Measurements from ENCODE around the gene HES4. TPM values are rescaled to one million over a fixed set of nuclear protein-coding genes. Genes with fewer than 3 reads are reported as not detected.
"Not testable (repeated sequence)": the region's sequence is repeated elsewhere in the genome, so short reads cannot be mapped to it uniquely, and the experiment has no call there.

Gene HES4
- total and polyA plus RNA-seq, 4 experiments from 2014 or later: 0.36 TPM; not detected in 3

DNA sequence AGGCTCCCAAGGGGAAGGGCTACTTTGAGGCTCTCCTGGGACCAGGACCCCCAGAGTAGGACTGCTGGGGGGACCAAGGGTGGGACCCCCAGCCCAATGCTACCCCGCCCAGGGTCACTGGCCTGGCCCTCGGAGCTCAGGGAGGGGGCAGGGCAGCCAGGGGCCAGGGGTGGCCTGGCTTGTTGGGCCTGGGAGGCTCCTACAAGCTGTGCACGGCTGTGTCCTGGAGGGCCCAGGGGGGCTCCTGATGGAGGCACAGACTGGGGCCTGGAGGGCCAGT is 2.2 kb downstream of the HES4 start:
- Histone ChIP-seq H3K27ac (ENCODE audit: low read depth, low read length) (no peak overlapping the region), H3K9me3 (ENCODE audit: control insufficient read depth in 1 of 2, low read length in 2 of 2) (no peaks in the 10 kb centered on the region), H3K36me3 (ENCODE audit: insufficient read depth, low read length) (no peaks in the 10 kb centered on the region), H3K4me3 (ENCODE audit: low read length in 2 of 2) (no peak overlapping the region), H3K4me1 (ENCODE audit: insufficient read depth, low read length) (peaks cover 27% of the 10 kb centered on the region), H3K27me3 (ENCODE audit: insufficient read depth, low read length) (peaks cover 25% of the 10 kb centered on the region)
- Mint-ChIP-seq H3K36me3 (no peaks in the 10 kb centered on the region), H3K9me3 (peaks cover 0 to 2% (median under 1%) of the 10 kb centered on the region in 8 donors), H3K27me3 (peaks cover 14 to 23% of the 10 kb centered on the region in 2 donors), H3K27ac (peak overlapping the region in 1 of 7 donors; percentile 57), H3K4me3 (no peak overlapping the region), H3K4me1 (peaks cover 4 to 21% (median 5%) of the 10 kb centered on the region in 4 donors)
- POLR2A ChIA-PET (ENCODE audit: partially characterized antibody): interaction anchor here (3.1 kb wide), 1 partner anchor 16 kb away, joined by 11 read pairs; the partner anchor contains the start of gene ISG15
- DNase-seq: no peak
- CTCF ChIA-PET (ENCODE audit: partially characterized antibody): interaction anchor here (0.8 kb wide), 1 partner anchor 66 kb away, joined by 3 read pairs; no protein-coding TSS in a partner anchor
- intact Hi-C loops (cut with micrococcal nuclease): no loop called here

DNA sequence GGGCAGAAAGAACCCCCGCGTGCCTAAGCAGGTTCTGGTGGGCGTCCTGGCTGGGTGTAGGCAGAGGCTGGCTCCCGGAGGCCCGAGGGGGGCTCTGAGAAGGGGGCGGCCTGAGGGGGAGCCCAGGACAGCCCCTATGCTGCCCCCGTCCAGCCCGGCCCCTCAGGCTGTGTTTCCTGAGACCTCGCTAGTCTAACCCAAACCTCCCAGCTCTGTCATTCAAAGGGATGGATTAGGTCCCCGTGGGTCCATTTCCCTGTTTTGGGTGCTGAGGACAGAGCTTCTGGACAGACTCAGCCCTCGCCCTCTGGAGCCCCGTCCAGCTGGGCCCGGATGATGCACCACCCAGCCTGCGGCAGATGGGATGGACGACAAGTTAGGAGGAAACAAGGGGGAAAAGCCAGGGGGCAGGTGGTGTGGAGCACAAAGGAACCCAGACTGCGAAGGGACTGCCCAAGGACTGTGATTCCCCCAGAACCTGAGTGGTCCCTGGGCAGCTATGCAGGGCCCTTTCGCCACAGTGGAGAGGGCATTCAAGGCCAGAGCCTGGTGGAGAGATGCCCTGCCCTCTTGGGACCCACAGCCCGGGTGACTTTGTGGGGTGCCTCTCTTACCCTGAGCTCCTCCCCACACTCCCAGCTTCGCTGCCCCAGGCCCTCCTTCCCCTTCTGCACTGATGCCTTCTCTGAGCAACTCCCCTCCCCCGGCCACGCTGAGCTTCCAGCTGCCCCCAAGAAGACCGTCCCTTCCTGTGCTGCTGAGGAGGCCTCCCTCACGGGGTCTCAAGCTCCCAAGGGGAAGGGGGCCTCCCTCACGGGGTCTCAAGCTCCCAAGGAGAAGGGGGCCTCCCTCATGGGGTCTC is 2.8 kb downstream of the HES4 start:
- peaks cover 0 to 6% (median 4%) of the 10 kb centered on the region in 8 donors for H3K9me3 Mint-ChIP-seq
- Histone ChIP-seq H3K27me3 (ENCODE audit: insufficient read depth, low read length) (peaks cover 21% of the 10 kb centered on the region), H3K4me1 (ENCODE audit: insufficient read depth, low read length) (peaks cover 27% of the 10 kb centered on the region), H3K36me3 (ENCODE audit: insufficient read depth, low read length) (no peaks in the 10 kb centered on the region), H3K27ac (ENCODE audit: low read depth, low read length) (no peak overlapping the region), H3K9me3 (ENCODE audit: control insufficient read depth in 1 of 2, low read length in 2 of 2) (no peaks in the 10 kb centered on the region), H3K4me3 (ENCODE audit: low read length in 2 of 2) (no peak overlapping the region)
- intact Hi-C loops (cut with micrococcal nuclease): no loop called here
- ChIA-PET POLR2A (ENCODE audit: partially characterized antibody) (interaction anchor here (3.1 kb wide), 1 partner anchor 17 kb away, joined by 11 read pairs; the partner anchor contains the start of gene ISG15), CTCF (ENCODE audit: partially characterized antibody) (interaction anchor here (0.8 kb wide), 1 partner anchor 67 kb away, joined by 3 read pairs; no protein-coding TSS in a partner anchor)
- peak overlapping the region in 2 of 8 donors; percentile 46 to 70 for H3K4me3 Mint-ChIP-seq
- H3K4me1 Mint-ChIP-seq: peaks cover 4 to 21% (median 5%) of the 10 kb centered on the region in 4 donors
- H3K27me3 Mint-ChIP-seq: peaks cover 17 to 26% of the 10 kb centered on the region in 2 donors
- DNase-seq: no peak
- H3K27ac Mint-ChIP-seq: peak overlapping the region in 1 of 7 donors; percentile 57
- H3K36me3 Mint-ChIP-seq: no peaks in the 10 kb centered on the region

DNA sequence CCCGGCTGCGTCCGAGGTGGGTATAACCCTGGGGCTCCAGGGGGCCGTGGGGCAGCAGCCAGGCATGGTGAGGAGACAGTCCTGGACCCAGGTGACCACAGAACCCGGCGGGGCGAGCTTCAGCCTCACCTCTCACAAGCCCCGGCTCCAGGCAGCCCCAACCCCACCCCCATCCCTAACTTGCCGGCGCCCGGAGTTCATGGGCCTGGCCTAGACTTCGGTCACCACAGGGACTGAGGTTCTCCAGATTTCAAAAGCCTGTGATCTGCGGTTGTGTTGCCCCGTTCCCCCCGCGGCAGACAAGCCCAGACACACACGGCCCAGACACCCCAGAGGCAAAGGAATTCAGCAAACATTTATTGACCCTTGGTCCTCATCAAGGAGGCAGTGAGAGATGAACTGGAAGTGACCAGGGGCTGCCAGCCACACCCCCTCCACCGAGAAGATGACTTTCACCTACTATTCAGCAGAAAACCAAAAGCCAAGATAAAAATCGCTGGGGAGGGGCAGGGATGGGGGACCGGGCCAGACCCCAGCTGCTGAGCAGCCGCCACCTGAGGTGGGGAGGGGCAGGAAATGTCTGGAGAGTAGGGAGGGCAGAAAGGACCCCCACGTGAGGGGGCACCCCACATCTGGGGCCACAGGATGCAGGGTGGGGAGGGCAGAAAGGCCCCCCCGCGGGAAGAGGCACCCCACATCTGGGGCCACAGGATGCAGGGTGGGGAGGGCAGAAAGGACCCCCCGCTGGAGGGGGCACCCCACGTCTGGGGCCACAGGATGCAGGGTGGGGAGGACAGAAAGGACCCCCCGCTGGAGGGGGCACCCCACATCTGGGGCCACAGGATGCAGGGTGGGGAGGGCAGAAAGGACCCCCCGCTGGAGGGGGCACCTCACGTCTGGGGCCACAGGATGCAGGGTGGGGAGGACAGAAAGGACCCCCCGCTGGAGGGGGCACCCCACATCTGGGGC is 3.9 kb downstream of the HES4 start:
- Mint-ChIP-seq H3K27me3 (peaks cover 20 to 25% of the 10 kb centered on the region in 2 donors), H3K9me3 (peaks cover 0 to 14% (median 8%) of the 10 kb centered on the region in 8 donors), H3K4me3 (peak overlapping the region in 2 of 8 donors; percentile 13 to 39), H3K36me3 (no peaks in the 10 kb centered on the region), H3K27ac (peak overlapping the region in 2 of 7 donors; percentile 29 to 58), H3K4me1 (peaks cover 5 to 19% (median 6%) of the 10 kb centered on the region in 4 donors)
- no peaks in the 10 kb centered on the region for H3K9me3 ChIP-seq (ENCODE audit: control insufficient read depth in 1 of 2, low read length in 2 of 2)
- H3K36me3 ChIP-seq (ENCODE audit: insufficient read depth, low read length): no peaks in the 10 kb centered on the region
- H3K4me1 ChIP-seq (ENCODE audit: insufficient read depth, low read length): peaks cover 16% of the 10 kb centered on the region
- peaks cover 13% of the 10 kb centered on the region for H3K27me3 ChIP-seq (ENCODE audit: insufficient read depth, low read length)
- ChIA-PET CTCF (ENCODE audit: partially characterized antibody) (interaction anchor here (1.2 kb wide), 1 partner anchor 9 kb away, joined by 3 read pairs; no protein-coding TSS in a partner anchor), POLR2A (ENCODE audit: partially characterized antibody) (interaction anchor here (1.1 kb wide), 1 partner anchor 17 kb away, joined by 3 read pairs; the partner anchor contains the start of gene ISG15)
- intact Hi-C loops (cut with micrococcal nuclease): no loop called here
- H3K4me3 ChIP-seq (ENCODE audit: low read length in 2 of 2): no peak overlapping the region
- no peak overlapping the region for H3K27ac ChIP-seq (ENCODE audit: low read depth, low read length)
- DNase-seq: no peak

DNA sequence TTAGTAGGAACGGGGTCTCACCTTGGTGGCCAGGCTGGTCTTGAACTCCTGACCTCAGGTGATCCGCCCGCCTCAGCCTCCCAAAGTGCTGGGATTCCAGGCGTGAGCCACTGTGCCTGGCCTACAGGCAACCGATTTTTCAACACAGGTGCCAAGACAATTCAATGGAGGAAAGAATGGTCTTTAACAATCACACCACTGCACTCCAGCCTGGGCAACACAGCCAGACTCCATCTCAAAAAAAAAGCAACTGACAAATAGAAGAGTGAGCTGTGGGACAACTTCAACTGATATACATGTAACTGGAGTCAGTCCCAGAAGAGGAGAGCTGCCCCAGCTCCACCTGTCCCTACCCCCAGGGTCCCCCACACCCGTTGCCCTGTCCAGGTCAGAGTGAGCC is 5.4 kb downstream of the HES4 start:
- H3K4me1 ChIP-seq (ENCODE audit: insufficient read depth, low read length); H3K4me3 Mint-ChIP-seq; H3K36me3 ChIP-seq (ENCODE audit: insufficient read depth, low read length); H3K4me3 ChIP-seq (ENCODE audit: low read length in 2 of 2); DNase-seq; H3K9me3 ChIP-seq (ENCODE audit: control insufficient read depth in 1 of 2, low read length in 2 of 2); H3K27ac ChIP-seq (ENCODE audit: low read depth, low read length); H3K36me3 Mint-ChIP-seq; intact Hi-C loops (cut with micrococcal nuclease): not testable (repeated sequence)
- ChIA-PET CTCF (ENCODE audit: partially characterized antibody) (interaction anchor here (1.2 to 4.0 kb wide), 3 partner anchors 8 to 10 kb away, joined by 3 to 19 read pairs (median 17); no protein-coding TSS in a partner anchor), POLR2A (ENCODE audit: partially characterized antibody) (interaction anchor here (1.1 kb wide), 1 partner anchor 18 kb away, joined by 3 read pairs; the partner anchor contains the start of gene ISG15)
- peaks cover 11% of the 10 kb centered on the region for H3K27me3 ChIP-seq (ENCODE audit: insufficient read depth, low read length)
- peaks cover 4 to 15% (median 5%) of the 10 kb centered on the region in 4 donors for H3K4me1 Mint-ChIP-seq
- peaks cover 18 to 22% of the 10 kb centered on the region in 2 donors for H3K27me3 Mint-ChIP-seq
- peaks cover 0 to 15% (median 8%) of the 10 kb centered on the region in 8 donors for H3K9me3 Mint-ChIP-seq
- H3K27ac Mint-ChIP-seq: peak overlapping the region in 1 of 7 donors; percentile 50

DNA sequence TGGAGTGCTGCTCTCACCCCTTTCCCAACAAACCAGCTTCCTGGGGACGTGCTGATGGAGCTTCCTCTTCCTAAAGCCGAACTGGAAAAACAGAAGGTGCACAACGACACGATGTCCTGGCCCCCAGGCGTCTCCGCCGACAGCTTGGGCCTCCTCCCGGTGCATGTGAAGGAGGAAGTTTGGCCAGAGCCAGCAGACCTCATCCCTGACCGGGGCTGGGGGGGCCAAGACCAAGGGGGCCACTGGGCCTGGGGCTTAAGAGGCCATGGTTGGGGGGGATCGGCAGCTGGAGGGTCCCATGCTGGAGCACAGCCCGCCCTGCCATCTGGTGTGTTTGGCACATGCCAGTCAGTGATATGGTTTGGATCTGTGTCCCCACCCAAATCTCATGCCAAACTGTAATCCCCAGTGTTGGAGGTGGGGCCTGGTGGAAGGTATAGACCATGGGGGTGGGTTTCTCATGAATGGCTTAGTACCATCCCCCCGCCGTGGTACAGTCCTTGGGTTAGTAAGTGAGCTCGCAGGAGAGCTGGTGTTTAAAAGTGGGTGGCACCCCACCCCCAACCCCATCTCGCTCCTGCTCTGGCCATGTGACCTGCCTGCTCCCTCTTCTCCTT is 6.4 kb downstream of the HES4 start:
- H3K4me1 ChIP-seq (ENCODE audit: insufficient read depth, low read length): peaks cover 4% of the 10 kb centered on the region
- no peaks in the 10 kb centered on the region for H3K36me3 ChIP-seq (ENCODE audit: insufficient read depth, low read length)
- H3K4me3 ChIP-seq (ENCODE audit: low read length in 2 of 2): no peak overlapping the region
- H3K27me3 Mint-ChIP-seq: peaks cover 21 to 25% of the 10 kb centered on the region in 2 donors
- no peak overlapping the region for H3K27ac ChIP-seq (ENCODE audit: low read depth, low read length)
- no peak overlapping the region for H3K27ac Mint-ChIP-seq
- peaks cover 0 to 15% (median 8%) of the 10 kb centered on the region in 8 donors for H3K9me3 Mint-ChIP-seq
- POLR2A ChIA-PET (ENCODE audit: partially characterized antibody): interaction anchor here (1.0 kb wide), 1 partner anchor 70 kb away, joined by 3 read pairs; no protein-coding TSS in a partner anchor
- intact Hi-C loops (cut with micrococcal nuclease): no loop called here
- no peaks in the 10 kb centered on the region for H3K9me3 ChIP-seq (ENCODE audit: control insufficient read depth in 1 of 2, low read length in 2 of 2)
- H3K36me3 Mint-ChIP-seq: no peaks in the 10 kb centered on the region
- CTCF ChIA-PET (ENCODE audit: partially characterized antibody): interaction anchor here (2.2 to 4.0 kb wide), 3 partner anchors 9 to 12 kb away, joined by 10 to 19 read pairs (median 17); partner anchors contain the start of gene PERM1
- peaks cover 14% of the 10 kb centered on the region for H3K27me3 ChIP-seq (ENCODE audit: insufficient read depth, low read length)
- no peak overlapping the region for H3K4me3 Mint-ChIP-seq
- no peak for DNase-seq
- H3K4me1 Mint-ChIP-seq: peaks cover 4 to 15% (median 5%) of the 10 kb centered on the region in 4 donors

DNA sequence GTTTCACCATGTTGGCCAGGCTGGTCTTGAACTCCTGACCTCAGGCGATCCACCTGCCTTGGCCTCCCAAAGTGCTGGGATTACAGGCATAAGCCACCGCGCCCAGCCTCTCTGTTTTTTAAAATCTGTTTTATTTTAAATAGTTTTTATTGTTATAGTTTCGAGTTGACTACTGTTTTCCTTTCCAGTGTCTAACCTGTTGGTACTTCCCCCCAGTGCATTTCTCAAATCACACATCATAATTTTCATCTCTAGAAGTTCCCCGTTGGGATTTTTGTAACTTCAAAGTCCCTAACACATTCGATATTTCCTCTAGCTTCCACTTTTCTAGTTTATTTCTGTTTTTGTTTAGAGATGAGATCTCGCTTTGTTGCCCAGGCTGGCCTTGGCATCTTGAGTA is 7.5 kb downstream of the HES4 start:
- Mint-ChIP-seq H3K4me3 (no peak overlapping the region), H3K36me3 (no peaks in the 10 kb centered on the region), H3K4me1 (peaks cover 4 to 15% (median 5%) of the 10 kb centered on the region in 4 donors), H3K9me3 (peaks cover 0 to 15% (median 8%) of the 10 kb centered on the region in 8 donors), H3K27me3 (peaks cover 23 to 29% of the 10 kb centered on the region in 2 donors), H3K27ac (no peak overlapping the region)
- H3K4me3 ChIP-seq (ENCODE audit: low read length in 2 of 2): no peak overlapping the region
- peaks cover 10% of the 10 kb centered on the region for H3K27me3 ChIP-seq (ENCODE audit: insufficient read depth, low read length)
- CTCF ChIA-PET (ENCODE audit: partially characterized antibody): interaction anchor here (2.2 to 4.0 kb wide), 3 partner anchors 8 to 11 kb away, joined by 10 to 19 read pairs (median 17); partner anchors contain the start of gene PERM1
- intact Hi-C loops (cut with micrococcal nuclease): no loop called here
- H3K27ac ChIP-seq (ENCODE audit: low read depth, low read length): no peak overlapping the region
- H3K4me1 ChIP-seq (ENCODE audit: insufficient read depth, low read length): peaks cover 4% of the 10 kb centered on the region
- no peaks in the 10 kb centered on the region for H3K36me3 ChIP-seq (ENCODE audit: insufficient read depth, low read length)
- no peaks in the 10 kb centered on the region for H3K9me3 ChIP-seq (ENCODE audit: control insufficient read depth in 1 of 2, low read length in 2 of 2)
- POLR2A ChIA-PET (ENCODE audit: partially characterized antibody): no interaction called here
- DNase-seq: no peak

Data from CD4-positive, alpha-beta memory T cell (primary cell).